Esophagus muscularis mucosa (tissue), 3 donors: Measurements from ENCODE around the gene IRF2BP2.

Experiments
- POLR2A ChIP-seq: fragments of 450-650 bp; IDR thresholded peaks from one replicate; pipeline ENCODE4 v1.6.1; 2017; ENCODE audit warnings: antibody characterized with exemption, moderate library complexity, mild to moderate bottlenecking, low read depth
- POLR2AphosphoS5 ChIP-seq, 2 donors: sonication (generic); formaldehyde crosslinking; IDR thresholded peaks; one replicate each; pipeline ENCODE4 v1.6.1; 2017; ENCODE audit warnings: antibody characterized with exemption in 2 of 2
- TF ChIP-seq, protein P1 (sequence below), 3 experiments: fragments of 200-600 bp in 2 of 3; fragments of 450-650 bp in 1 of 3; sonication (generic) in 2 of 3; IDR thresholded peaks; one replicate each; pipeline ENCODE4 v1.5.1; 2017 to 2019; ENCODE audit warnings: antibody characterized with exemption in 3 of 3, mild to moderate bottlenecking in 2 of 3, moderate library complexity in 1 of 3

DNA sequence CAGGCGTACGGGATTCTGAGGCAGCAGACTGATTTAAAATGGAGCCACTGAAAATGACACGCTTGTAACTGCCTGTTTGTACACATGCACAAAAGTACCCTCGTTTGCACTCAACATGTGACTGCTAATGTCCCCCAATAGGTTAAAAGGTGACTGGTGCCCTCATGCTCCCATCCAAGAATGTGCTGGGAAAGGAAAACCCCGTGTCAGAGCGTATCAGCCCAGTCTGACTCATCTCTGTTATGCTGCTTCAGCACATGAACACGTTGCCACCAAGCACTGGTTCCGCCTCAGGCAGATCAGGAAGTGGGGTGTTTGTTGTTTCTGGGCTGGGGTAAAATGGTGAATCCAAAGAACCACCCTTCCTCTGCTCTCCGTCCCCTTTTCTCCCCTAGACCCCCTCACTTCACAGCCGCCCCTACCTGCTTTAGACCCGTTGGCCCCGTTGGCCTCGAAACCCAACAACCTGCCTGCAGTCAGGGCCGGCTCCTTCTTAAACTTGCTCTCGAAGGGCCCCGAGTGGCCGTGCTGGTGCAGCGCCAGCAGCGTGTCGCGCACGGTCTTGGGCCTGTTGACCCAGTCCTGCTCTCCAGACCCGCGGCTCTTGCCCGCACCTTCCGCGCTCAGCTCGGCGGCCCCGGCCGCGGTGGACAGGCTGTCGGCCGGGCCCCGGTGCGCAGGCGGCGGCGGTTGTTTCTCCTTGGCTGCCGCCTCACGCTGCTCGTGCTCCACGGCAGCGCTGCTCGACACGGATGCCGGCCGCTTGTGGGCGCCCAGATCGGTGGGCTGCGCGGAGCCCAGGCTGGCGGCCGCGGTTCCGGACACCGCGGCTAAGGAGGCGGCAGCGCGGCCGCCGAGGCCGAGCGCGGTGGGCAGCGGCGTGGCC lies 1.7 kb downstream of the IRF2BP2 start:
- TF ChIP-seq POLR2A, result peak; percentile 61
- TF ChIP-seq POLR2AphosphoS5 (IDR thresholded peaks at IDR 0.05), result peak in 1 of 2 donors; percentile 99
- TF ChIP-seq, protein P1, sequence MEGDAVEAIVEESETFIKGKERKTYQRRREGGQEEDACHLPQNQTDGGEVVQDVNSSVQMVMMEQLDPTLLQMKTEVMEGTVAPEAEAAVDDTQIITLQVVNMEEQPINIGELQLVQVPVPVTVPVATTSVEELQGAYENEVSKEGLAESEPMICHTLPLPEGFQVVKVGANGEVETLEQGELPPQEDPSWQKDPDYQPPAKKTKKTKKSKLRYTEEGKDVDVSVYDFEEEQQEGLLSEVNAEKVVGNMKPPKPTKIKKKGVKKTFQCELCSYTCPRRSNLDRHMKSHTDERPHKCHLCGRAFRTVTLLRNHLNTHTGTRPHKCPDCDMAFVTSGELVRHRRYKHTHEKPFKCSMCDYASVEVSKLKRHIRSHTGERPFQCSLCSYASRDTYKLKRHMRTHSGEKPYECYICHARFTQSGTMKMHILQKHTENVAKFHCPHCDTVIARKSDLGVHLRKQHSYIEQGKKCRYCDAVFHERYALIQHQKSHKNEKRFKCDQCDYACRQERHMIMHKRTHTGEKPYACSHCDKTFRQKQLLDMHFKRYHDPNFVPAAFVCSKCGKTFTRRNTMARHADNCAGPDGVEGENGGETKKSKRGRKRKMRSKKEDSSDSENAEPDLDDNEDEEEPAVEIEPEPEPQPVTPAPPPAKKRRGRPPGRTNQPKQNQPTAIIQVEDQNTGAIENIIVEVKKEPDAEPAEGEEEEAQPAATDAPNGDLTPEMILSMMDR (IDR thresholded peaks at IDR 0.05), result no peak
